EL (cell line): ENCODE results near the gene ZNF678.
"Not testable (repeated sequence)": the region's sequence is repeated elsewhere in the genome, so short reads cannot be mapped to it uniquely, and the experiment has no call there.

ENCODE experiments used
- DNase-seq: peaks from one replicate; pipeline ENCODE4 v3.0.0-alpha.2; 2016

ZNF678 gene

GRCh38 chr1:227556288-227556687 is 7.1 kb upstream of the ZNF678 start:
- no peak for DNase-seq

DNA sequence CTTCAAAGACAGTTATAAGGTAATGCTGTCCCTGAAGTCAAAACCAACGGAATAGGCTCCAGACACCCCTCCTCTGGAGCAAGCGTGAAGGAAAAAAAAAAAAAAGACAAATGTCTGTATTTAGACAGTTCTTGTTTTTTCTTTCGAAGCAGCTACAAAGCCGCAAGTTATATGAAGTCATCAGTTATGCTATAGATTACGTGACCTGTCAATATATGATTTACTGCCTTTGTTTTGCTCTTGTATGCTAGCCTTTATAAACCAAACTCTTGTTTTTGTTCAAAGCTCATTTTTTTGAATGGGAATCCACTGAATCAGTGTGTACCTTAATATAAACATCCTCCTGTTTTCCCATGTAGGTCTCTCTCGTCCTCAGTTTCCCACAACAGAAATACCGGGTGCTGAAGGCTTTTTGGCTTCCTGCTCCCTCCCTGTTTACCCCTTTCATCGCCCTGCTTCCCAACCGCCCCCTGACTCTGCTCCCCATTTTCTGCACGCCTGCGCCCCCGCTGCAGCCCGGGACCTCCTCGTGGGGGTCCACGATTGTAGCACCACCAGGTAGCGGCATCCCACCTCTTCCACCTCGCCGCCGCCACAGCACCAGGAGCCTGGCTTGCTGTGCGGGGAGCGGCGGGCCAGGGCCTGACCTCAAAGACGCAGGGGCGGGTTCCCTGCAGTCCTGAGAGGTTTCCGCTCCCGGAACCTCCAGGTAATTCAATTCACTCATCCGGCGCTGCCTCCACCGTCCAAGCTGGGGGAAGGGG is 5.2 kb upstream of the ZNF678 start:
- DNase-seq, result no peak

DNA sequence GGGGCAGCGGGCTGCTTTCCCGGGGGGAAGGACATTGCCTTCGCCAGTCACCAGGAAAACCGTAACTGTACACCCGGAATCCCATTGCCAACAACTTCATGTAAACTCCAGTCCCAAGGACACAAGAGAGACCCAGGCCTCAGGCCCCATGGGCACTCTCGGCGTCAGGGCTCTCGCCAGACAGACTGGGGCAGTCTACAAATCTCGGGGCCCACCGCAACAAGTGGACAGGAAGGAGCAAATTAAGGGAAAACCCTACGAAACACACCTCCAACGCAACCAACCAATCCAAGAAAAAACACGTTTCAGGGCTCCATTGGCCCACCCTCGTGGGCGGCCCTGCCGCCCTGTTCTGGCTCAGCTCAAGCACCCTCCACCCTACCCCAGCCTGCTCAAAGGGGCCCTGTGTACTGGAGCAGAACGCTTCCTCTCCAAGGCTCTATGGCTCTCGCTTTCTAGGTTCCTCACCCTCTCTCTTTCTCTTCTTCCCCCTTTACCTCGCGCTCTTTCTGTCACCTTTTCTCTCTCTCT is 4.6 kb upstream of the ZNF678 start:
- no peak for DNase-seq

- no peak for DNase-seq
Observed at GRCh38 chr1:227559499-227559898, 3.9 kb upstream of the ZNF678 start.

DNA sequence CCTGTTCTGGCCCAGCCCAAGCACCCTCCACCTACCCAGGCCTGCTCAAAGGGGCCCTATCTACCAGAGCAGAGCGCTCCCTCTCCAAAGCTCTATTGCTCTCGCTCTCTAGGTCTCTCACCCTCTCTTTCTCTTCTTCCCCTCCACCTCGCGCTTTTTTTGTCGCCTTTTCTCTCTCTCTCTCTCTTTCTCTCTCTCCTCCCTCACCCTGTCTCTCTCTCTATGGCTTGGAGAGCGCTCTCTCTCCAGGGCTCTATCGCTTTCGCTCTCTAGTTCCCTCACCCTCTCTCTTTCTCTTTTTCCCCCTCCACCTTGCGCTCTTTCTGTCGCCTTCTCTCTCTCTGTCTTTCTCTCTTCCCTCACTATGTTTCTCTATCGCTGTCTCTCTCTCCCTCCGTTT is 3.4 kb upstream of the ZNF678 start:
- DNase-seq, result no peak

- DNase-seq, result no peak
Observed at GRCh38 chr1:227560393-227561173, 2.8 kb upstream of the ZNF678 start.

DNA sequence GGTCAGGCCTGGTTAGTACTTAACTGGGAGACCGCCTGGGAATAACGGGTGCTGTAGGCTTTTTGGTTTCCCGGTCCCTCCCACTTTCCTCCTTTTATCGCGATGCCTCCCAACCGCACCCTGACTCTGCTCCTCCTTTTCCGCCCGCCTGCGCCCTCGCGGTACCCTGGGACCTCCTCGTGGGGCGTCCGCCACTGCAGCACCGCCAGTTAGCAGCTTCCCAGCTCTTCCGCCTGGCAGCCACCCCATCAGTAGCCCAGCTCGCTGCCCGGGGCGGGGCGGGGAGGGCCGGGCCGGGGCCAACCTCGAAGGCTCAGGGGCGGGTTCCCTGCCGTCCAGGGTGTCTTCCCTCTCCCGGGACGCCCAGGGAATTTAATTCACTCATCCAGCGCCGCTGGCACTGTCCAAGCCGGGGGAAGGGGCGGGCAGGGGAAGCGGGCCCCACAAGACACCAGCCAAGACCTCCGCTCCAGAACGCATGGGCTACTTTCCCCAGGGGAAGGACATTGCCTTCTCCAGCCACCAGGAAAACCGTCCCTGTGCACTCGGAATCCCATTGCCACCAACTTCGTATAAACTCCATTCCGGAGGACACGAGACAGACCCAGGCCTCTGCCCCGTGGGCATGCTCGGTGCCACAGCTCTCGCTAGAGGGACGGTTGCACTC is 2.0 kb upstream of the ZNF678 start:
- DNase-seq, result no peak

- DNase-seq, result no peak
Observed at GRCh38 chr1:227562037-227562436, 1.3 kb upstream of the ZNF678 start.

- no peak for DNase-seq
Observed at GRCh38 chr1:227562933-227563323, 428 bp upstream of the ZNF678 start.

- no peak for DNase-seq
Observed at GRCh38 chr1:227567256-227567655, 3.9 kb downstream of the ZNF678 start.

DNA sequence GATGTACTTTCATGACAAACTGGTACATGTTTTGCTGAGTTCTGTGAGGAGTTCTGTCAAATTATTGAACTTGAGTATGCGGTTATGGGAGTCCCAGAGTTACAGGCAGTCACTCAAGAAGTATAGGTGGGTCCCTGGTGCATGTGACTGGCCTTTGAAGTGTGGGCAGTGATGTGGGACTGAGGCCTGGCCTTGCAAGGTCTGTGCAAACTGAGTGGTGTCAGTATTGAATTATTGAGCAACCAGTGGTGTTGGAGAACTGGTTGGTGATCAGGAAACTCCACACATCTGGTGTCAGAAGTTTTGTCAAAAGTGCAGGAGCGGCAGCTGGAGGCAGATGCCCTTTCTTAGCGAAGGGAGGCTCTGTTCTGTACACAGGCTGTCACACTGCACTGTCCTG is 5.2 kb downstream of the ZNF678 start:
- no peak for DNase-seq

DNA sequence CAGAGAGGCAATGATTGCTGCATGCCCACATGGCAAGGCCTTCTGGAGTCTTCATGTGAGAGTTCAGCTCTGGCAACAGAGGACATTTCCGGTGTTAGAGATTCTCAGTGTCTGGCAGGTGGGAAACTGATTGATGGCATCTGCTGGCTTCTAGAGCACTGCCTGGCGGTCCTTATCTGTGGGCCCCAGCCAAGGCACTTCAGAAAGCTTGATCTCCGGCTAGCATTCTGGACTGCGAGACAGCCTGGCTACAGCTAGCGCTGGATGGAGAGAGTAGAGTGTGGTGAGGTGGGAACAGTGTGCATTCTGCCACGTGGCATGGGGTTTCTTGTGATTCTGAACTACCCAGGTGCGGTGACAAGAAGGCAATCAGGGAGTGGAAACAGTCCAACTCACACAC is 9.4 kb downstream of the ZNF678 start:
- DNase-seq, result no peak

- DNase-seq, result no peak
Observed at GRCh38 chr1:227574926-227575325, 11.6 kb downstream of the ZNF678 start.

DNA sequence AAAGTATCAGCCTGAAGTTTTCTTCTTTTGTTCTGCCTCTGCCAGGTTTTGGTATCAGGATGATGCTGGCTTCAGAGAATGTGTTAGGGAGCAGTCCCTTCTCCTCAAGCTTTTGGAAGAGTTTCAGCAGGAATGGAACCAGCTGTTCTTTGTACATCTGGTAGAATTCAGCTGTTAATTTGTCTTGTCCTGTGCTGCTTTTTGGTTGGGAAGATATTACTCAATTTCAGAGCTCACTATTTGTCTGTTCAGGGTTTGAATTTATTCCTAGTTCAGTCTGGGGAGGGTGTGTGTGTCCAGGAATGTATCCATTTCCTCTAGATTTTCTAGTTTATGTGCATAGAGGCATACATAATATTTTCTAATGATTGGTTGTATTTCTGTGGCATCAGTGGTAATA is 12.8 kb downstream of the ZNF678 start:
- DNase-seq, result no peak

- no peak for DNase-seq
Observed at GRCh38 chr1:227577500-227577899, 14.1 kb downstream of the ZNF678 start.

DNA sequence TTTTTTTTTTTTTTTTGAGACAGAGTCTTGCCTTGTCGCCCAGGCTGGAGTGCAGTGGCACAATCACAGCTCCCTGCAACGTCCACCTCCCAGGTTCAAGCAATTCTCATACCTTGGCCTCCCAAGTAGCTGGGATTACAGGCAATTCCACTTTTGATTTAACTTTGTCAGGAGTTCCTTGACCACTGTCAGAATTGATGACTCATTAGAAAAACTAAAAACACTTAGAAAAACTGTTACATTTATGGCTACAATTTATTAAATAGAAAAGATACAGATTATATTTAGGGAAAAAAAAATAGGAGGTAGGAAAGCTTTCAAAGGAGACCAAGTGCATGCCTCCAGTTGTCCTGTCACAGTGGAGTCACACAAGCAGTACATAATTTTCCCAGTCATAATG is 20.0 kb downstream of the ZNF678 start:
- DNase-seq, result no peak

DNA sequence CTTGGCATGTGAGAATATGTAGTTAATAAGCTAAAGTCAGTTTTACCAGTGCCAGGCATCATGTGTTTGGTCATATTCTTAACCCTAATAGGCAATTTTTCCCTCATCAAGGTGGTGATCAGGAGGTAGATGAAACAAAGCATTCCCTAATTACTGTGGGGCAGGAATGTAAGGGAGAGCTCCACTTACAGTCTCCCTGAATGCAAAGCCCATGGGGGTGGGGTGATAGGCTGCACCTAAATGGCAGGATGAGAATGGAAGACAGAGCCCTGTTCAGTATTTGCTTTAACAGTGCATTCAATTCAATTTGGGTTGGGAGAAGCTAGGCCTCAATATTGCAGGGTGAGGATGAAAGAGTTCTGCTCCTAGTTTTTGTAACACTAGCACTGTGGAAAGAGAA is 23.4 kb downstream of the ZNF678 start:
- no peak for DNase-seq

GRCh38 chr1:227587968-227588367 is 24.6 kb downstream of the ZNF678 start:
- DNase-seq, result no peak

- not testable (repeated sequence) for DNase-seq
Observed at GRCh38 chr1:227588769-227589168, 25.4 kb downstream of the ZNF678 start.

DNA sequence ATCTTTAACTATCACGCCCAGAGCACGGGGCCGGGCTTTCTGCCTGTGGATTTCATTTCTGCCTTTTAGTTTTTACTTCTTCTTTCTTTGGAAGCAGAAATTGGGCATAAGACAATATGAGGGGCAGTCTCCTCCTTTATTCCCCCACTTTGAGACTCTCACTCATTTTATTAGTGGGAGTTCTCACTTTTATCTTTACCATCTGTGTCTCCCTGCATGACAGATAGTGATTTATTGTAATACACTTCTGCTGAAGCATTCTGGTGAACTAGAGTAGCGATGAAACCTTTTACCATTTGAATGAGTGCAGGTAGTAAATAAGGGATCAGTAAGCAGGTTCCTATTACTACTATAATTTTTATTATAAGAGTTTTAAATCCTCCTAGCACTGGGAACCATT is 26.4 kb downstream of the ZNF678 start:
- not testable (repeated sequence) for DNase-seq

DNA sequence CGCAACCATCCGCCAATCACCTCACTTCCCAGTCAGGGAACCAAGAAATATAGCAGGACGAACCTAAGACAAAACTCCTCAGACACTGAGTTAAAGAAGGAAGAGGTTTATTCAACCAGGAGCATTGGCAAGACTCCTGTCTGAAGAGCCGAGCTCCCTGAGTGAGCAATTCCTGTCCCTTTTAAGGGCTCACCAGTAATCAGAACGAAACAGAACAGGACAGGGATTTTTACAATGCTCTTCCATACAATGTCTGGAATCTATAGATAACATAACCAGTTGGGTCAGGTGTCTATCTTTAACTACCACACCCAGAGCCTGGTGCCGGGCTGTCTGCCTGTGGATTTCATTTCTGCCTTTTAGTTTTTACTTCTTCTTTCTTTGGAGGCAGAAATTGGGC is 32.9 kb downstream of the ZNF678 start:
- DNase-seq, result not testable (repeated sequence)

DNA sequence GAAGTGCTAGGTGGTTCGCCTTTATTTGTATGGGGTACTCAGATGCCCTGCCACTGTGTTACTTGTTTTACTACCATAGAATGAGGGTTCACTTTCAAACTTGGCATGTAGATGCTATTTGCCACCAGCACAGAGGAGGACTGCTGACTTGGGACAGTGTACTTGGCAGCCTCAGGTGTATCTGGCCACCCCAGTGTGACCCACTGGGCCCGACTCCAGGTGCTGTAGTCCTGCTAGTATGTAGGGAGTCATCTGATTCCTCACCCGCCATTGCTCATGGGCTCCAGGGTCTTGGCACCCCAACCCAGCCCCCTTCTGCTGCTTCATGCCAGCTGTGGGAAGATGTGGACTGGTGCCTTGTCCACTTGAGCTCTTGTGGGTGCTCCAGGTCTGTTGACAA is 40.0 kb downstream of the ZNF678 start:
- no peak for DNase-seq

- no peak for DNase-seq
Observed at GRCh38 chr1:227604446-227604845, 41.1 kb downstream of the ZNF678 start.

- not testable (repeated sequence) for DNase-seq
Observed at GRCh38 chr1:227606271-227606670, 42.9 kb downstream of the ZNF678 start.
